HG03432 (cell line): ENCODE data around the gene SEZ6L.
A peak's percentile ranks its signal among the peaks of the same experiment; 100 is the strongest.

Experiments
- ATAC-seq: cut with Tn5 transposase; IDR thresholded peaks from one replicate; pipeline ENCODE4 v1.9.1; 2021; ENCODE audit warnings: mild to moderate bottlenecking, moderate library complexity; ENCODE audit not compliant: unreplicated experiment

SEZ6L gene

GRCh38 chr22:26416256-26416655 lies 247.0 kb downstream of the SEZ6L start:
- no peak for ATAC-seq

GRCh38 chr22:26416670-26417276 lies 247.5 kb downstream of the SEZ6L start:
- no peak for ATAC-seq

GRCh38 chr22:26417406-26417805 lies 248.1 kb downstream of the SEZ6L start:
- no peak for ATAC-seq

GRCh38 chr22:26418620-26419019 lies 249.4 kb downstream of the SEZ6L start:
- ATAC-seq, result no peak

- ATAC-seq, result no peak
Measured at GRCh38 chr22:26426924-26427323, 257.7 kb downstream of the SEZ6L start.

GRCh38 chr22:26428515-26429457 lies 259.5 kb downstream of the SEZ6L start, which contains the start of gene ASPHD2:
Gene ASPHD2 (plus strand): TSS chr22:26429260. CDS start chr22:26433616, 4,356 bp downstream.
- ATAC-seq, result peak; percentile 75

GRCh38 chr22:26429458-26430286 lies 260.4 kb downstream of the SEZ6L start:
- ATAC-seq, result peak; percentile 18

GRCh38 chr22:26430600-26430999 lies 261.3 kb downstream of the SEZ6L start:
- ATAC-seq, result no peak

GRCh38 chr22:26431261-26431995 lies 262.2 kb downstream of the SEZ6L start:
- ATAC-seq, result no peak

- no peak for ATAC-seq
Measured at GRCh38 chr22:26432619-26433311, 263.5 kb downstream of the SEZ6L start.
